HG03439 (cell line): Measurements from ENCODE around the gene NUTM2B.
"Not testable (repeated sequence)": the region's sequence is repeated elsewhere in the genome, so short reads cannot be mapped to it uniquely, and the experiment has no call there.

Experiments used
- ATAC-seq: cut with Tn5 transposase; IDR thresholded peaks from one replicate; pipeline ENCODE4 v1.9.1; 2021; ENCODE audit warnings: mild to moderate bottlenecking, moderate library complexity; ENCODE audit not compliant: unreplicated experiment

Gene NUTM2B

DNA sequence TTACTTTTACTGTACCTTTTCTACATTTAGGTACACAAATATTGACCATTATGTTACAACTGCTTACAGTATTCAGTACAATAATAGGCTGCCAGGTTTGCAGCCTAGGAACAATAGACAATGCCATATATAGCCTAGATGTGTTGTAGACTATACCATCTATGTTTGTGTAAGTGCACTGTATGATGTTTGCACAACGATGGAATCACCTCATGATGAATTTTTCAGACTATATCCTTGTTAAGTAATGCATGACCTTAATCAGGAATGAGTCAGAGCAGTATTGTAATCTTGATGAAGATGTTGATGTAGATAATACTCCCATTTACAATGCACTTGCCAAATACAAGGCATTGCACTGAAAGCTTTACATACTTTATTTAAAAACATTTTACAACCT is 23.6 kb downstream of the NUTM2B start:
- ATAC-seq = not testable (repeated sequence)

DNA sequence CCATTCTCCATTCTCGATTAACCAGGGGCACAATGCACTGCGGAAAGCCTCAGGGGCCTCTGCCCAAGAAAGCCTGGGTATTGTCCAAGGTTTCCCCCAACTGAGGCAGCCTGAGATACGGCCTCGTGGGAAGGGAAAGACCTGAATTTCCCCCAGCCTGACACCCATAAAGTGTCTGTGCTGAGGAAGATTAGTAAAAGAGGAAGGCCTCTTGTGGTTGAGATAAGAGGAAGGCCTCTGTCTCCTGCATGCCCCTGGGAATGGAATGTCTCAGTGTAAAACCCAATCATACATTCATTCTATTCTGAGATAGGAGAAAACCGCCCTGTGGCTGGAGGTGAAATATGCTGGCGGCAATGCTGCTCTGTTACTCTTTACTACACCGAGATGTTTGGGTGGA is 41.8 kb downstream of the NUTM2B start:
- not testable (repeated sequence) for ATAC-seq

GRCh38 chr10:79748510-79748909 is 45.5 kb downstream of the NUTM2B start:
- ATAC-seq = not testable (repeated sequence)

DNA sequence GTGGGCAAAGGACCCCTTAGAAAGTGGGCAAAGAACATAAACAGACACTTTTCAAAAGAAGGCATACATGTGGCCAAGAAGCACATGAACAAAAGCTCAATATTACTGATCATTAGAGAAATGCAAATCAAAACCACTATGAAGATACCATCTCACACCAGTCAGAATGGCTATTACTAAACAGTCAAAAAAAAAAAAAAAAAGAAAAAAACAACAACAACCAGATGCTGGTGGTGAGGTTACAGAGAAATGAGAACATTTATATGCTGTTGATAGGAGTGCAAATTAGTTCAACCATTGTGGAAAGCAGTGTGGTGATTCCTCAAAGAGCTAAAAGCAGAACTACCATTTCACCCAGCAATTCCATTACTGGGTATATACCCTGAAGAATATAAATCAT is 50.6 kb downstream of the NUTM2B start:
- not testable (repeated sequence) for ATAC-seq

DNA sequence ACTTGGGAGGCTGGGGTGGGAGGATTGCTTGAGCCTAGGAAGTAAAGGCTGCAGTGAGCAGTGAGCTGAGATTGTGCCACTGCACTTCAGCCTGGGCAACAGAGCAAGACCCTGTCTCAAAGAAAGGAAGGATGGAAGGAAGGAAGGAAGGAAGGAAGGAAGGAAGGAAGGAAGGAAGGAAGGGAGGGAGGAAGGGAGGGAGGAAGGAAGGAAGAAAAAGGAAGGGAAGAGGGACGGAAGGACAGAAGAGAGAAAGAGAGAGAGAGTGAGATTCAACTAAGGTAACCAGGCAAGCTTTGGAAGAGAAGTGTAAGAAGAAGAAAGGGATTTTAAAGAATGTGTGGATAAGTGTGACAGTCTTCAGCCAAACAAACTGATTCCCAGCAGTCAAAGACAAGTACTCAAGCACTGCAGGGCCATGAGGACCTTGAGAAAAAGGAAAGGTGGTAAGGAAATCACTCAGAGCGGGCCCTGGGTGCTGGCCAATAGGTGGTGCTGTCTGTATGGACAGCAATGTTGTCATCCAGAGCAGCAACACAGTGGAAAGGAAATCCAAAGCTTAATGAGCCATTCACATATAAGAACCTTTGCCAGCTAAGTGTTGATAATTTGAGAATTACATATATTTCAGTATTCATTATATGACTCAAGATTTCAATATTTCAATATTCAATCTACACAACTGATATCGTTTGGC is 55.4 kb downstream of the NUTM2B start:
- not testable (repeated sequence) for ATAC-seq
